ENCODE measurements around the gene TAL2. TPM values are rescaled to one million over a fixed set of nuclear protein-coding genes. Genes with fewer than 3 reads are reported as not detected.

The TAL2 gene
- total RNA-seq, 1 experiment from 2014 or later, result 0.50 TPM

DNA sequence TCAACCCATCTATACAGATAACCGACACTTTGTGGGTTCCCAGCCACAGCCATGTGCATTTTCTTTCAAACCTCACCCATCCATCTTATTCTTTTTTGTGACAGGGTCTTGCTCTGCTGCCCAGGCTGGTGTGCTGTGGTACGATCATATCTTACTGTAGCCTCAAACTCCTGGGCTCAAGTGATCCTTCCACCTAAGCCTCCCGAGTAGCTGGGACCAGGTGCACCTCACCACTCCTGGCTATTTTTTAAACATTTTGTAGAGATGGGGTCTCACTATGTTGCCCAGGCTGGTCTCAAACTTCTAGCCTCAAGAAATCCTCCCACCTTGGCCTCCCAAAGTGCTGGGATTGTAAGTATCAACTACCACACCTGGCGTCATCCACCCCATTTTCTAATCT, 24.7 kb downstream of the TAL2 start:
- DNase-seq, result no peak
- no peak overlapping the region for H2BK15ac ChIP-seq (ENCODE audit: low read depth, low read length)
- H3K36me3 Mint-ChIP-seq (ENCODE audit: insufficient read depth in 1 of 3, low read depth in 3 of 3), result no peaks in the 10 kb centered on the region
- no peaks in the 10 kb centered on the region for H3K79me2 ChIP-seq (ENCODE audit: insufficient read depth, low read length)
- no peak overlapping the region for H4K8ac ChIP-seq (replicated peaks; ENCODE audit: insufficient read length, low read depth, low read length)
- no peak overlapping the region for H2BK5ac ChIP-seq (ENCODE audit: insufficient read length, low read length)
- H2AK5ac ChIP-seq (ENCODE audit: insufficient read length, low read length), result no peak overlapping the region
- H3T11ph ChIP-seq (ENCODE audit: low read length), result no peak overlapping the region
- peak overlapping the region in 1 of 3 experiments; percentile 13; a peak in 1 of 7 replicates for H3K27ac Mint-ChIP-seq
- H3K9me3 ChIP-seq (ENCODE audit: control insufficient read depth, low read depth, low read length), result no peaks in the 10 kb centered on the region
- H4K5ac ChIP-seq (ENCODE audit: insufficient read length, low read depth, low read length), result no peak overlapping the region
- H3K4me2 ChIP-seq (ENCODE audit: insufficient read depth, insufficient read length, low read length), result no peak overlapping the region
- no peak overlapping the region for H3K56ac ChIP-seq (ENCODE audit: insufficient read length, low read depth, low read length)
- WGBS (ENCODE audit: extremely low coverage, insufficient read length, low lambda C conversion rate), result no CpG with 5 or more reads among the region's 4 CpGs
- H3K4me3 Mint-ChIP-seq, result no peak overlapping the region
- no peak overlapping the region for H3K27ac ChIP-seq (ENCODE audit: insufficient read length, low read depth, low read length)
- H2AFZ ChIP-seq (ENCODE audit: low read length), result no peak overlapping the region
- H3K4me1 ChIP-seq (ENCODE audit: insufficient read depth, low read length), result no peaks in the 10 kb centered on the region
- H3K27me3 ChIP-seq (ENCODE audit: insufficient read depth, low read length), result no peaks in the 10 kb centered on the region
- H3K9ac ChIP-seq (ENCODE audit: extremely low read depth, insufficient read length, low read length), result no peak overlapping the region
- no peak overlapping the region for H2BK120ac ChIP-seq (ENCODE audit: low read depth, low read length, poor library complexity, severe bottlenecking)
- no peaks in the 10 kb centered on the region for H3K79me1 ChIP-seq (ENCODE audit: insufficient read depth, low read depth, low read length, poor library complexity, severe bottlenecking)
- H3K27me3 Mint-ChIP-seq (ENCODE audit: low read depth), result peaks cover 15% of the 10 kb centered on the region
- no peaks in the 10 kb centered on the region for H3K23me2 ChIP-seq (ENCODE audit: insufficient read length, low read depth, low read length, poor library complexity, severe bottlenecking)
- no peak overlapping the region for H3K14ac ChIP-seq (ENCODE audit: insufficient read depth, low read length)
- no peak overlapping the region for H4K91ac ChIP-seq (ENCODE audit: insufficient read length, low read depth, low read length)
- H3K9me3 Mint-ChIP-seq, result no peaks in the 10 kb centered on the region
- H4K20me1 ChIP-seq (ENCODE audit: control insufficient read depth, insufficient read depth, insufficient read length), result no peaks in the 10 kb centered on the region
- TF ChIP-seq, protein P1, sequence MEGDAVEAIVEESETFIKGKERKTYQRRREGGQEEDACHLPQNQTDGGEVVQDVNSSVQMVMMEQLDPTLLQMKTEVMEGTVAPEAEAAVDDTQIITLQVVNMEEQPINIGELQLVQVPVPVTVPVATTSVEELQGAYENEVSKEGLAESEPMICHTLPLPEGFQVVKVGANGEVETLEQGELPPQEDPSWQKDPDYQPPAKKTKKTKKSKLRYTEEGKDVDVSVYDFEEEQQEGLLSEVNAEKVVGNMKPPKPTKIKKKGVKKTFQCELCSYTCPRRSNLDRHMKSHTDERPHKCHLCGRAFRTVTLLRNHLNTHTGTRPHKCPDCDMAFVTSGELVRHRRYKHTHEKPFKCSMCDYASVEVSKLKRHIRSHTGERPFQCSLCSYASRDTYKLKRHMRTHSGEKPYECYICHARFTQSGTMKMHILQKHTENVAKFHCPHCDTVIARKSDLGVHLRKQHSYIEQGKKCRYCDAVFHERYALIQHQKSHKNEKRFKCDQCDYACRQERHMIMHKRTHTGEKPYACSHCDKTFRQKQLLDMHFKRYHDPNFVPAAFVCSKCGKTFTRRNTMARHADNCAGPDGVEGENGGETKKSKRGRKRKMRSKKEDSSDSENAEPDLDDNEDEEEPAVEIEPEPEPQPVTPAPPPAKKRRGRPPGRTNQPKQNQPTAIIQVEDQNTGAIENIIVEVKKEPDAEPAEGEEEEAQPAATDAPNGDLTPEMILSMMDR (conservative IDR thresholded peaks at IDR 0.05), result no peak
- H3K4me1 Mint-ChIP-seq, result peaks cover 7 to 8% of the 10 kb centered on the region in 2 experiments
- H3K4ac ChIP-seq (ENCODE audit: low read depth, low read length), result no peak overlapping the region
- no peak overlapping the region for H2BK20ac ChIP-seq (ENCODE audit: low read depth, low read length, poor library complexity, severe bottlenecking)
- H2BK12ac ChIP-seq (ENCODE audit: insufficient read length, low read depth, low read length), result no peak overlapping the region
- no peak overlapping the region for H3K18ac ChIP-seq (ENCODE audit: insufficient read length, low read depth, low read length)
- no peak overlapping the region for H3K23ac ChIP-seq (ENCODE audit: insufficient read length, low read depth, low read length)

Data from H9 (cell line).